NCI-H1930 (cell line): Measurements from ENCODE around the gene TIMM13.
"Not testable (repeated sequence)": the region's sequence is repeated elsewhere in the genome, so short reads cannot be mapped to it uniquely, and the experiment has no call there.

Experiments
- DNase-seq, 2 experiments: peaks; one replicate each; lab custom pipeline; 2025; lab: John Stamatoyannopoulos, UW

TIMM13 gene

GRCh38 chr19:2427429-2428320, at the start of gene TIMM13:
TSS of gene TIMM13 (minus strand) at chr19:2427586. CDS start at chr19:2427533, 53 bp downstream.
- DNase-seq, result peak; percentile 76 to 89

- DNase-seq, result no peak
These were observed 49.2 kb upstream of the TIMM13 start for GRCh38 chr19:2476451-2477140.

- peak; percentile 34 to 80 for DNase-seq
These were observed 48.5 kb upstream of the TIMM13 start, which contains the start of gene GADD45B for GRCh38 chr19:2475702-2476450. TSS of gene GADD45B (plus strand) at chr19:2476127. CDS start at chr19:2476359, 232 bp downstream.

- DNase-seq, result no peak
These were observed 47.8 kb upstream of the TIMM13 start for GRCh38 chr19:2475018-2475701.

GRCh38 chr19:2474232-2475017, 47.0 kb upstream of the TIMM13 start:
- DNase-seq, result peak; percentile 43 to 70

GRCh38 chr19:2469915-2470200, 42.5 kb upstream of the TIMM13 start:
- not testable (repeated sequence) for DNase-seq

GRCh38 chr19:2469102-2469914, 41.9 kb upstream of the TIMM13 start:
- no peak for DNase-seq

- DNase-seq, result no peak
These were observed 41.2 kb upstream of the TIMM13 start for GRCh38 chr19:2468596-2468995.

- DNase-seq, result no peak
These were observed 37.0 kb upstream of the TIMM13 start for GRCh38 chr19:2464389-2464788.

GRCh38 chr19:2463694-2464093, 36.3 kb upstream of the TIMM13 start:
- DNase-seq, result not testable (repeated sequence)

- DNase-seq, result peak; percentile 34 to 58
These were observed 35.4 kb upstream of the TIMM13 start for GRCh38 chr19:2462635-2463421.

GRCh38 chr19:2461751-2462634, 34.6 kb upstream of the TIMM13 start:
- DNase-seq, result peak; percentile 17 to 44

GRCh38 chr19:2460245-2460644, 32.9 kb upstream of the TIMM13 start:
- no peak for DNase-seq

GRCh38 chr19:2458776-2459175, 31.4 kb upstream of the TIMM13 start:
- DNase-seq, result not testable (repeated sequence)

GRCh38 chr19:2458054-2458453, 30.7 kb upstream of the TIMM13 start:
- no peak for DNase-seq

GRCh38 chr19:2457394-2458037, 30.1 kb upstream of the TIMM13 start:
- DNase-seq, result no peak

- DNase-seq, result no peak
These were observed 28.6 kb upstream of the TIMM13 start for GRCh38 chr19:2455851-2456570.
